Measurements from ENCODE around the gene CMTM4. TPM values are rescaled to one million over a fixed set of nuclear protein-coding genes. Genes with fewer than 3 reads are reported as not detected.

The CMTM4 gene
- total and polyA plus RNA-seq, 2 of the 8 experiments (the other 6 are each of a cell fraction or from before 2014, with no cell fraction given): 35.3 to 51.7 TPM

GRCh38 chr16:66617010-66617434 lies 79.5 kb downstream of the CMTM4 start:
- ChIA-PET CTCF (ENCODE audit: partially characterized antibody) (interaction anchor here (0.7 to 4.6 kb wide), 6 partner anchors 8 to 47 kb away, joined by 3 to 44 read pairs (median 6); no protein-coding TSS in a partner anchor), POLR2A (ENCODE audit: partially characterized antibody) (no interaction called here)
- Histone ChIP-seq H3K4ac (replicated peaks; ENCODE audit: insufficient read length, low read depth, low read length) (no peak overlapping the region), H2BK20ac (ENCODE audit: low read length) (no peak overlapping the region), H2AFZ (ENCODE audit: low read length) (no peak overlapping the region), H3K27ac (ENCODE audit: low read depth, low read length) (no peak overlapping the region), H4K20me1 (replicated peaks in 1 of 2; ENCODE audit: control insufficient read depth in 1 of 2, insufficient read depth in 2 of 2, low read length in 2 of 2) (peaks cover 6 to 7% of the 10 kb centered on the region in 2 experiments), H3K23ac (ENCODE audit: insufficient read length) (no peak overlapping the region), H4K91ac (replicated peaks; ENCODE audit: insufficient read length, low read length) (no peak overlapping the region), H3K9me3 (ENCODE audit: insufficient read depth in 2 of 2, low read depth in 1 of 2, low read length in 1 of 2) (peaks cover 0 to 7% of the 10 kb centered on the region in 2 experiments; a peak in 1 of 4 replicates), H3K79me1 (ENCODE audit: low read depth, low read length) (no peaks in the 10 kb centered on the region; the same call in 1 of the 2 replicates), H2BK5ac (ENCODE audit: low read depth, low read length) (no peak overlapping the region), H2AK5ac (ENCODE audit: low read depth, low read length) (no peak overlapping the region), H3K9ac (replicated peaks in 1 of 4; ENCODE audit: extremely low read depth in 1 of 4, low read depth in 3 of 4, low read length in 3 of 4) (no peak overlapping the region), H3K79me2 (ENCODE audit: control insufficient read depth in 1 of 2, insufficient read depth in 2 of 2, low read length in 2 of 2) (no peaks in the 10 kb centered on the region), H3K4me3 (ENCODE audit: extremely low read depth in 1 of 4, insufficient read depth in 2 of 4, low read depth in 3 of 4, low read length in 4 of 4) (peak overlapping the region in 1 of 4 experiments; percentile 12; a peak in 1 of 8 replicates), H3K56ac (replicated peaks; ENCODE audit: insufficient read length, low read depth, low read length) (no peak overlapping the region), H3K36me3 (ENCODE audit: control insufficient read depth in 2 of 4, insufficient read depth in 4 of 4, low read length in 3 of 4) (peaks cover 11 to 43% (median 21%) of the 10 kb centered on the region in 4 experiments; a peak in 7 of 8 replicates), H2BK12ac (ENCODE audit: low read depth, low read length) (no peak overlapping the region), H3K23me2 (ENCODE audit: low read depth, low read length) (no peaks in the 10 kb centered on the region), H2BK120ac (replicated peaks; ENCODE audit: low read depth, low read length) (no peak overlapping the region), H3K4me2 (ENCODE audit: insufficient read depth in 1 of 2, low read depth in 2 of 2, low read length in 2 of 2) (peak overlapping the region; percentile 40 to 51), H4K8ac (ENCODE audit: extremely low read depth, insufficient read depth, low read length) (no peak overlapping the region), H3K27me3 (replicated peaks in 1 of 4; ENCODE audit: control insufficient read depth in 3 of 4, extremely low read depth in 1 of 4, insufficient read depth in 3 of 4, low read length in 3 of 4) (no peaks in the 10 kb centered on the region), H4K5ac (ENCODE audit: insufficient read length, low read depth, low read length) (no peak overlapping the region), H3K4me1 (replicated peaks in 1 of 4; ENCODE audit: control insufficient read depth in 3 of 4, insufficient read depth in 4 of 4, low read length in 3 of 4) (peaks cover 3 to 12% (median 7%) of the 10 kb centered on the region in 4 experiments), H3K14ac (ENCODE audit: insufficient read length) (no peak overlapping the region), H3K18ac (ENCODE audit: extremely low read depth, low read length) (no peak overlapping the region), H2BK15ac (ENCODE audit: low read length) (no peak overlapping the region)
- no peak for FAIRE-seq
- no peak for DNase-seq (ENCODE audit: low read depth in 1 of 2, low spot score in 2 of 2)
- 73% methylated on average over 2 of the region's 2 CpGs; no CpG with 5 or more reads in 1 of the 2 experiments for WGBS, 2 experiments (ENCODE audit: extremely low coverage in 1 of 2, insufficient coverage in 1 of 2, insufficient read length in 1 of 2, insufficient replicate concordance in 2 of 2, low coverage in 1 of 2, low lambda C conversion rate in 2 of 2, missing lambda C conversion rate in 1 of 2)
- TF ChIP-seq SIRT6 (IDR thresholded peaks at IDR 0.05; ENCODE audit: low read length) (no peak), CHD2 (IDR thresholded peaks at IDR 0.05; ENCODE audit: low read length) (no peak), JUND (IDR thresholded peaks at IDR 0.05; ENCODE audit: low read length) (no peak), CBX5 (IDR thresholded peaks at IDR 0.05; ENCODE audit: low read depth, low read length) (no peak), CEBPB (IDR thresholded peaks at IDR 0.05; ENCODE audit: low read depth, low read length) (no peak), POLR2AphosphoS5 (IDR thresholded peaks at IDR 0.05; ENCODE audit: low read depth, low read length) (no peak), PHF8 (conservative IDR thresholded peaks at IDR 0.05; ENCODE audit: low read depth, low read length) (no peak), BRCA1 (IDR thresholded peaks at IDR 0.05; ENCODE audit: low read depth, low read length) (no peak)
- TF ChIP-seq, protein P1, sequence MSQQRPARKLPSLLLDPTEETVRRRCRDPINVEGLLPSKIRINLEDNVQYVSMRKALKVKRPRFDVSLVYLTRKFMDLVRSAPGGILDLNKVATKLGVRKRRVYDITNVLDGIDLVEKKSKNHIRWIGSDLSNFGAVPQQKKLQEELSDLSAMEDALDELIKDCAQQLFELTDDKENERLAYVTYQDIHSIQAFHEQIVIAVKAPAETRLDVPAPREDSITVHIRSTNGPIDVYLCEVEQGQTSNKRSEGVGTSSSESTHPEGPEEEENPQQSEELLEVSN (IDR thresholded peaks at IDR 0.05): no peak
- TF ChIP-seq, protein P2, sequence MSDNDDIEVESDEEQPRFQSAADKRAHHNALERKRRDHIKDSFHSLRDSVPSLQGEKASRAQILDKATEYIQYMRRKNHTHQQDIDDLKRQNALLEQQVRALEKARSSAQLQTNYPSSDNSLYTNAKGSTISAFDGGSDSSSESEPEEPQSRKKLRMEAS (IDR thresholded peaks at IDR 0.05): no peak
- TF ChIP-seq, protein P3, sequence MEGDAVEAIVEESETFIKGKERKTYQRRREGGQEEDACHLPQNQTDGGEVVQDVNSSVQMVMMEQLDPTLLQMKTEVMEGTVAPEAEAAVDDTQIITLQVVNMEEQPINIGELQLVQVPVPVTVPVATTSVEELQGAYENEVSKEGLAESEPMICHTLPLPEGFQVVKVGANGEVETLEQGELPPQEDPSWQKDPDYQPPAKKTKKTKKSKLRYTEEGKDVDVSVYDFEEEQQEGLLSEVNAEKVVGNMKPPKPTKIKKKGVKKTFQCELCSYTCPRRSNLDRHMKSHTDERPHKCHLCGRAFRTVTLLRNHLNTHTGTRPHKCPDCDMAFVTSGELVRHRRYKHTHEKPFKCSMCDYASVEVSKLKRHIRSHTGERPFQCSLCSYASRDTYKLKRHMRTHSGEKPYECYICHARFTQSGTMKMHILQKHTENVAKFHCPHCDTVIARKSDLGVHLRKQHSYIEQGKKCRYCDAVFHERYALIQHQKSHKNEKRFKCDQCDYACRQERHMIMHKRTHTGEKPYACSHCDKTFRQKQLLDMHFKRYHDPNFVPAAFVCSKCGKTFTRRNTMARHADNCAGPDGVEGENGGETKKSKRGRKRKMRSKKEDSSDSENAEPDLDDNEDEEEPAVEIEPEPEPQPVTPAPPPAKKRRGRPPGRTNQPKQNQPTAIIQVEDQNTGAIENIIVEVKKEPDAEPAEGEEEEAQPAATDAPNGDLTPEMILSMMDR (IDR thresholded peaks at IDR 0.05; ENCODE audit: control extremely low read depth in 1 of 3, insufficient read depth in 1 of 3, low read depth in 1 of 3, low read length in 3 of 3): no peak

Measured in H1 (cell line).